IPS-NIHi7 (cell line): ENCODE results near the gene MAD2L1BP.

Source experiments
- DNase-seq: peaks from one replicate; pipeline ENCODE4 v3.0.0; 2012; ENCODE audit warnings: mixed read lengths; ENCODE audit errors: extremely low spot score

The MAD2L1BP gene

DNA sequence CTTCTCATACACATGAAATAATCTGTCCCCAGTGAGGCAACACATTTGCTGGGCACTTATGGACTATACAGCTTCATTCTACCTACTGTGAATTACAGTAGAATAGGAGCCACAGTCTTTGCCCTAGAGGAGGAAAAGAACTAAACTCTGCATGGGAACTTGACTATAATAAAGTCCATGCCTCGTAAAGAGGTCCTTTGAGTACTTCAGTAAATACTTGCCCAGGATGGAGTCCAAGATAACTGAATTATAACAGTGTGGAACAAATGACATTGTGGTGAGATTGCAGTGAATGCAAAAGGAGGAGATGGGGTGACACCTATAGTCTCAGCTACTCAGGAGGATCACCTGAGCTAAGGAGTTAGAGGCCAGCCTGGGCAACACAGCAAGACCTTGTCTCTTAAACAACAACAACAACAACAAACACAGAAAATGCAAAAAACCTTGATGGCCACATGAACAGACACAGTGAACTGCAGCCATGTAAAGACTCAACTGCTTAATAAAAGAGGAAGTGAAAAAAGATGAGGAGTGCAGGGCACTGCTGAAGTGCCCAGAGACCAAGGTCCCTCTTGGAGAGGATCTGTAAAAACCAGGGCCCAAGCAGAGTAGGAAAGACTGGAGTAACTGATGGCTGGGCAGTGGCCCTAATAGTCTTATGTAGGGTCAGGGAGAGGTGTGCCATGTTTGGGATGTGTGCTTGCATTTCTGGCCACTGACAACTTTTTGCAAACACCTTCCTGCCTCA is 48.2 kb downstream of the MAD2L1BP start:
- no peak for DNase-seq

DNA sequence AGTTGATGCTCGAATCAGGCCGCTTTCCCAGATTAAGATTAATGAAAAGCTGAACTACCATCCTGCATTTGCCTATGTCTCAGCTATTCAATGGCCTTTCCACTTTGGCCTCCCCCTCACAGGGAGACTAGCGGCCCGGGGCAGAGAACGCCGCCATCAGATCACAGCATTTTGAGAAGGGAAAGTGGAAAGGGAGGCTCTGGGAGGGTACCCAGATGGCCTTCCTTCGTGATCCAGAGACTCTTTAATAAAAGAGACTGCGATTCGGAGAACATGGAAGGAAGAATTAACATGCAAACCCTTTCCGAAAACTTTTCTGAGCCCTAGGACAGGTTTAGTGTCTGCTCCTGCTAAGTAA is 51.4 kb downstream of the MAD2L1BP start:
- DNase-seq: no peak

DNA sequence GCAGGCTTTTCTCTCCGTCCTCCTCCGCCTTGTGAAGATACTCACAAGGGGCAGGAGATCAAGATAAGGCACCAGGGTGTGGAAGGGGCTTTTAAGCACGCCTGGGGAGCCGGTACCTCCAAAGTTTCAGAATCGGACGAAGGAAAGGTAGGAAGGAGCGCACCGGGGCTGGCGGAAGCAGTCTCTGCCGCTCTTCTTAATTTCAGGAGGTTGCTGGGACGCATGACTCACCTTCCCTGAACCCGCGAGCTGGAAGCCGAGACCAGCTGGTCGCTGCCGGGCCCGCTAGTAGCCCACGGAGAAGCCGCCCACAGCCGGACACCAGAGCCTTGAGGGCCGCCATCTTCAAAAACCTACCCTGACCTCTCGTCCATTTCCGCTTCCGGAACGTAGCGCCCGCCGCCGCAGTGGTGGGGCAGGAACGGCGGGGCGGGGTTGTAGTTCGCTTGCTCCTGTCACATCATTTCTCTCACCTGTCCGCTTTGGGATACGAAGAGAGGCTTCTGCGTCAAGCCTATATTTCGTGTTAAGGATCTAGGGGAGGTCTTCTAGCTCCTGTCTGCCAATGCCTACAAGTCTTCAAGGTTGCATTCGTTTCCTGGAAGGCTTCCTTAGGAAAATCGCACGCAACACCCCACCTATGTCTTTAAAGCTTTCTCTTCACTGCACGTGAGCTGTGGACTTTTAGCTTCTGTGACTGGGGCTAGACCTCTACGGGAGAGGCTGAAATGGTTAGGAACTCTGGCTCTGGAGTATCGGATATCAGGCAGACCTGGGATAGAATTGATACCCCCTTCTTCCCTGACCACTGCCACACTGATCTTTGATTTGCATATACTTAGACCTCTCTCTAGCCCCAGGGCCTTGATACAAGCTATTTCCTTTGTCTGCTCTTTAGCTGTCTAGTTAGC is 52.1 kb downstream of the MAD2L1BP start, which contains the start of gene MRPS18A:
MRPS18A (minus strand) TSS at position 355 of the 911 bp plus-strand sequence; CDS start at position 343, 12 bp downstream.
- peak; percentile 89 for DNase-seq

DNA sequence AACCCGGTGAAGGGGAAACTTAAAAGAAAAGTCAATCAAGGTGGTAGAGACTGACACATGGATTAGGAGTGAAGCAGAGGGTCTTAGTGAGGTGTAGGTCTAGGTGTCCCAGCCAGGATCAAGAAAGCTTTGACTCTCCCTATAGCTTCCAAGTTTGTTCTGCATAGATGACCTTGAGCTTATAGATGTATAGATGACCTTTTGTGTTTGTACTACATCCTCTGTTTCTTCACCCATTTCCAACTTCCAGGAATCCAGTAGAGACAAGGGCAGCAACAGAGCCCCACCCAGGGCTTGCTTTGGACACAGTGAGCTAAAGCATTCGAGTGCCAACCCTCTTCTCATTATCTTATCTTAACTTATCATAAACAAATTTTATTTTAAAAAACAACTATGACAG is 53.8 kb downstream of the MAD2L1BP start:
- no peak for DNase-seq
